ENCODE measurements around the gene ZBED1. TPM values are rescaled to one million over a fixed set of nuclear protein-coding genes. Genes with fewer than 3 reads are reported as not detected.

ZBED1 gene
- total RNA-seq, 1 experiment from 2014 or later: 14.2 TPM

DNA sequence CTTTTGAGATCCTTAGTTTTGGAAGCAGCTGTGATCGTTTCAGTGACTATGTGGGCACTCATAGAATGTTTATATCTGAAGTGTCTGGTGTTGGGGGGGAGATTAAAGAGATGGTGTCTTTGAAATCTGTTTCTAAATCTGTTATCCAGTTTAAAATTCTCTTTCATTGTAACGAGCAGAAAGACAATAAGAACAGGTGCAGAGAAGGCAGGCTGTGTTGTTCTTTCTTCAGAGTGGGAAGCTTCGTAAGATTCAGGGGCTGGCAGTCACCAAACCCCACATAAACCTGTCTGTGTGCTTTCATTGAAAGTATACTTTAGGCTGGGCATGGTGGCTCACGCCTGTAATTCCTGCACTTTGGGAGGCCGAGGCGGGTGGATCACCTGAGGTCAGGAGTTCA, 16.3 kb upstream of the ZBED1 start:
- Histone ChIP-seq H3F3A (ENCODE audit: low read length, unreplicated experiment) (no peaks in the 10 kb centered on the region), H3K9me2 (replicated peaks; ENCODE audit: low read length) (no peaks in the 10 kb centered on the region), H3K79me2 (ENCODE audit: low read length) (no peaks in the 10 kb centered on the region), H3K4me1 (ENCODE audit: insufficient read depth, low read length) (no peaks in the 10 kb centered on the region), H3K9ac (ENCODE audit: low read length) (no peak overlapping the region), H3K27ac (ENCODE audit: low read length) (no peak overlapping the region), H3K4me3 (ENCODE audit: low read length) (no peak overlapping the region), H3K27me3 (ENCODE audit: low read length) (peaks cover 7% of the 10 kb centered on the region; the same call in 1 of the 2 replicates), H4K20me1 (ENCODE audit: low read length) (no peaks in the 10 kb centered on the region), H3K4me2 (ENCODE audit: low read length) (no peak overlapping the region), H3K36me3 (ENCODE audit: low read depth, low read length) (no peaks in the 10 kb centered on the region), H3K9me3 (ENCODE audit: low read length) (no peaks in the 10 kb centered on the region), H2AFZ (ENCODE audit: low read length) (no peak overlapping the region)
- TF ChIP-seq EZH2phosphoT487 (IDR thresholded peaks at IDR 0.05; ENCODE audit: borderline replicate concordance, low read length): no peak
- TF ChIP-seq, protein P1, sequence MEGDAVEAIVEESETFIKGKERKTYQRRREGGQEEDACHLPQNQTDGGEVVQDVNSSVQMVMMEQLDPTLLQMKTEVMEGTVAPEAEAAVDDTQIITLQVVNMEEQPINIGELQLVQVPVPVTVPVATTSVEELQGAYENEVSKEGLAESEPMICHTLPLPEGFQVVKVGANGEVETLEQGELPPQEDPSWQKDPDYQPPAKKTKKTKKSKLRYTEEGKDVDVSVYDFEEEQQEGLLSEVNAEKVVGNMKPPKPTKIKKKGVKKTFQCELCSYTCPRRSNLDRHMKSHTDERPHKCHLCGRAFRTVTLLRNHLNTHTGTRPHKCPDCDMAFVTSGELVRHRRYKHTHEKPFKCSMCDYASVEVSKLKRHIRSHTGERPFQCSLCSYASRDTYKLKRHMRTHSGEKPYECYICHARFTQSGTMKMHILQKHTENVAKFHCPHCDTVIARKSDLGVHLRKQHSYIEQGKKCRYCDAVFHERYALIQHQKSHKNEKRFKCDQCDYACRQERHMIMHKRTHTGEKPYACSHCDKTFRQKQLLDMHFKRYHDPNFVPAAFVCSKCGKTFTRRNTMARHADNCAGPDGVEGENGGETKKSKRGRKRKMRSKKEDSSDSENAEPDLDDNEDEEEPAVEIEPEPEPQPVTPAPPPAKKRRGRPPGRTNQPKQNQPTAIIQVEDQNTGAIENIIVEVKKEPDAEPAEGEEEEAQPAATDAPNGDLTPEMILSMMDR (conservative IDR thresholded peaks at IDR 0.05; ENCODE audit: low read depth, low read length): no peak
- TF ChIP-seq EZH2 (IDR thresholded peaks at IDR 0.05; ENCODE audit: low read length, unreplicated experiment): no peak
- intact Hi-C loops (cut with micrococcal nuclease): no loop called here
- DNase-seq (no peak), ATAC-seq (no peak)
- ChIA-PET CTCF (no interaction called here), POLR2A (ENCODE audit: unreplicated experiment) (no interaction called here)
- no TSS peak for BruUV-seq (replicated peaks)

DNA sequence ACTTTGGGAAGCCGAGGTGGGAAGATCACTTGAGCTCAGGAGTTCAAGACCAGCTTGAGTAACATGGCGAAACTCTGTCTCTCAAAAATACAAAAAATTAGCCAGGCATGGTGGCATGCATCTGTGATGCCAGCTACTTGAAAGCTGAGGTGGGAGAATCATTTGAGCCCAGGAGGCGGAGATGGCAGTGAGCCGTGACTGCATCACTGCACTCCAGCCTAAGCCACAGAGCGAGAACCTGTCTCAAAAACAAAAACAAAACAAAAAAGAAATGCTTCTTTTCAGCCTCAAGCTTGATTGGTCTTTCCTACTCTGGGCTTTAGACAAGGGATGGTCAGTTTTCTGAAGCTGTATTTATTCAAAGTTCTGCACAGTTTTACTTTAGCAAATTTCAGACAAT, 15.8 kb upstream of the ZBED1 start:
- no TSS peak for BruUV-seq (replicated peaks)
- no peak for ATAC-seq
- H3K9ac ChIP-seq (ENCODE audit: low read length): no peak overlapping the region
- H3K79me2 ChIP-seq (ENCODE audit: low read length): no peaks in the 10 kb centered on the region
- no peak overlapping the region for H3K27ac ChIP-seq (ENCODE audit: low read length)
- ChIA-PET POLR2A (ENCODE audit: unreplicated experiment) (no interaction called here), CTCF (no interaction called here)
- H3K4me3 ChIP-seq (ENCODE audit: low read length): no peak overlapping the region
- DNase-seq: no peak
- no peaks in the 10 kb centered on the region for H3F3A ChIP-seq (ENCODE audit: low read length, unreplicated experiment)
- TF ChIP-seq EZH2 (IDR thresholded peaks at IDR 0.05; ENCODE audit: low read length, unreplicated experiment) (no peak), EZH2phosphoT487 (IDR thresholded peaks at IDR 0.05; ENCODE audit: borderline replicate concordance, low read length) (no peak)
- TF ChIP-seq, protein P1 (conservative IDR thresholded peaks at IDR 0.05; ENCODE audit: low read depth, low read length): no peak
- H3K36me3 ChIP-seq (ENCODE audit: low read depth, low read length): no peaks in the 10 kb centered on the region
- H2AFZ ChIP-seq (ENCODE audit: low read length): no peak overlapping the region
- intact Hi-C loops (cut with micrococcal nuclease): no loop called here
- no peak overlapping the region for H3K4me2 ChIP-seq (ENCODE audit: low read length)
- H3K27me3 ChIP-seq (ENCODE audit: low read length): peaks cover 7% of the 10 kb centered on the region; the same call in 1 of the 2 replicates
- no peaks in the 10 kb centered on the region for H4K20me1 ChIP-seq (ENCODE audit: low read length)
- no peaks in the 10 kb centered on the region for H3K9me2 ChIP-seq (replicated peaks; ENCODE audit: low read length)
- no peaks in the 10 kb centered on the region for H3K4me1 ChIP-seq (ENCODE audit: insufficient read depth, low read length)
- H3K9me3 ChIP-seq (ENCODE audit: low read length): no peaks in the 10 kb centered on the region

DNA sequence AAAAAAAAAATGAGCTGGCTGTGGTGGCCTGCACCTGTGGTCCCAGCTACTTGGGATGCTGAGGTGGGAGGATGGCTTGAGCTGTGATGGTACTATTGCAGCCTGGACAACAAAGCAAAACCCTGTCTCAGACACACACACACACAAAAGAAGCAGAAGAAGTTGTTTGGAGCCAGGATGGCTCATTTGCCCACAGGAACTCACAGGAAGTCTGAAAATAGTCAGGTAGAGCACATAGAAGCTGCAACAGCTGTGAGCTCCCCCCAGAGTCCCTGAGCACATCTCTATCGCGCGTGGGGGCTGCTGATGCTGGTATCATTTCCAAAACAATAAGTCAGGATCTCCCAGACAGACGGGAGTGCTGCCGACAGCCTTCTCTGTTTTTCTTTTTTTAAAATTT, 13.4 kb upstream of the ZBED1 start:
- Histone ChIP-seq H3K4me3 (ENCODE audit: low read length) (no peak overlapping the region), H3K9me3 (ENCODE audit: low read length) (no peaks in the 10 kb centered on the region), H3F3A (ENCODE audit: low read length, unreplicated experiment) (no peaks in the 10 kb centered on the region), H3K9me2 (replicated peaks; ENCODE audit: low read length) (no peaks in the 10 kb centered on the region), H4K20me1 (ENCODE audit: low read length) (no peaks in the 10 kb centered on the region), H3K27ac (ENCODE audit: low read length) (no peak overlapping the region), H3K4me1 (ENCODE audit: insufficient read depth, low read length) (no peaks in the 10 kb centered on the region), H2AFZ (ENCODE audit: low read length) (no peak overlapping the region), H3K9ac (ENCODE audit: low read length) (no peak overlapping the region), H3K27me3 (ENCODE audit: low read length) (peaks cover 7% of the 10 kb centered on the region; the same call in 1 of the 2 replicates), H3K79me2 (ENCODE audit: low read length) (no peaks in the 10 kb centered on the region), H3K4me2 (ENCODE audit: low read length) (no peak overlapping the region), H3K36me3 (ENCODE audit: low read depth, low read length) (no peaks in the 10 kb centered on the region)
- DNase-seq (no peak), ATAC-seq (no peak)
- ChIA-PET CTCF (no interaction called here), POLR2A (ENCODE audit: unreplicated experiment) (no interaction called here)
- no TSS peak for BruUV-seq (replicated peaks)
- intact Hi-C loops (cut with micrococcal nuclease): no loop called here
- no peak for TF ChIP-seq EZH2 (IDR thresholded peaks at IDR 0.05; ENCODE audit: low read length, unreplicated experiment)
- TF ChIP-seq, protein P1 (conservative IDR thresholded peaks at IDR 0.05; ENCODE audit: low read depth, low read length): no peak
- TF ChIP-seq EZH2phosphoT487 (IDR thresholded peaks at IDR 0.05; ENCODE audit: borderline replicate concordance, low read length): no peak
